ENCODE results near the gene TPI1.
A peak's percentile ranks its signal among the peaks of the same experiment; 100 is the strongest.
"Not testable (repeated sequence)": the region's sequence is repeated elsewhere in the genome, so short reads cannot be mapped to it uniquely, and the experiment has no call there.

The TPI1 gene

DNA sequence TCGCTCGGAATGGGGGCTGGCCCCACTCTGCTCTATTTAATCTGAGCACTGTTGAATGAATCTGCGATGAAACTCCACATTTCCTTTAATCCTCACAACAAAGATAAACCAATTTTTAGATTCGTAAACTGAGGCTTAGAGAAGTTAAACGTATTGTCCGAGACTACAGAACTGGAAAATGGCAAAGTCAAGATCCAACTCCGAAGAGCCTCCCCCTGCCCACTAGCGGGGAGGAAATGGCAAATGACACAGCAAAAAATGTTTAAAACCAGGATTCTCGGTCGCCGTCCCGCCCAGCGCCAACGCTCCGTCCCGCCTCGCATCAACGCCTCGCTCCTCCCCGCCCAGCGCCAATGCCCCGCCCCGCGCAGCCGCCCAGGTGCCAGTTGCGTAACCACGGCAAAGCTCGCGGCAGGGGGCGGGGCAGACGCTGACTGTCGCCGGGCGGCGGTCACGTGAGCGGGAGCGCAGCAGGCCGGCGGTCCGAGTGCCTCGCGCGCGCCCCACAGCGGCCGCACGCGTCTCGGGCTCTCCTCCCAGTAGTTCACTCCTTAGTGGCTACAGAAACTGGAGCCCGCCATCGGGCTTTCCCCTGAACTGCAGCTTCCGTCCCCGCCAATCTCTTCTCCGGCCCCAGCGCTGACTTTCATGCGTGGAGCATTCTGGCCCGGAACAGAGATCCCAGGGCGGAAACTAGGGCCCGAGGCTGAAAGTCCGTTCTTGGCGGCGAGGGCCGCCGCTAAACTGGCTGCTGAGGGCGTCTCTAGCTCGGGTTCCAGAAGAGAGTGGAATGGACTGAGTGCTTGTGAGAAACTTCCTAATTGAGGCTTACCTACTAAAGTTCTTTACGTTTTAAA is 23.7 kb downstream of the TPI1 start:
- FAIRE-seq (peak; percentile 11), DNase-seq (ENCODE audit: low spot score) (peak; percentile 91)

DNA sequence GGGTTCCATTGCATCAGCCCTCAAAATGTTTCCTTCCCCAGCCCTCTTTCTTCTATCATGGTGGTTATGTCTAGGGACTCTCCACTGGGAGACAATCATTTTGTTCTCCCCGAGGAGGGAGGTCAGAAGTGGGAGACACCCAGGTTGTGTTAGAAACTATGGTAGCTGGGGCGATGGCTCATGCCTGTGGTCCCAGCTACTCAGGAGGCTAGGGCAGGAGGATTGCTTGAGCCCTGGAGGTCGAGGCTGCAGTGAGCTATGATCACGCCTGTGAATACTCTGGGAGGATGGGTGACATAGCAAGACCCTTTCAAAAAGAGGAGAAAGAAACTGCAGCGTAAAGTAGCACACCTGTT is 24.3 kb downstream of the TPI1 start:
- DNase-seq (ENCODE audit: low spot score) (no peak), FAIRE-seq (no peak)

DNA sequence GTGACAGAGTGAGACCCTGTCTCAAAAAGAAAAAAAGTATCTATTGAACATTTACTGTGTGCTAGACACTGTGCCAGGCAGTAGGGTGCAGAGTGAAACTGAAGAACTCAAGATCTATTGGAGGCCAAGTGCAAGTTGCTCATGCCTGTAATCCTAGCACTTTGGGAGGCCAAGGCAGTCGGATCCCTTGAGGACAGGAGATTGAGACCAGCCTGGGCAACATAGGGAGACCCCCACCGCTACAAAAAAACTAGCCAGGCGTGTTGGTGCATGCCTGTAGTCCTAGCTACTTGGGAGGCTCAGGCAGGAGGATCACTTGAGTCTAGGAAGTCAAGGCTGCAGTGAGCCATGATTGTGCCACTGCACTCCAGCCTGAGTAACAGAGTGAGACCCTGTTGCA is 25.4 kb downstream of the TPI1 start:
- not testable (repeated sequence) for FAIRE-seq; DNase-seq (ENCODE audit: low spot score)

DNA sequence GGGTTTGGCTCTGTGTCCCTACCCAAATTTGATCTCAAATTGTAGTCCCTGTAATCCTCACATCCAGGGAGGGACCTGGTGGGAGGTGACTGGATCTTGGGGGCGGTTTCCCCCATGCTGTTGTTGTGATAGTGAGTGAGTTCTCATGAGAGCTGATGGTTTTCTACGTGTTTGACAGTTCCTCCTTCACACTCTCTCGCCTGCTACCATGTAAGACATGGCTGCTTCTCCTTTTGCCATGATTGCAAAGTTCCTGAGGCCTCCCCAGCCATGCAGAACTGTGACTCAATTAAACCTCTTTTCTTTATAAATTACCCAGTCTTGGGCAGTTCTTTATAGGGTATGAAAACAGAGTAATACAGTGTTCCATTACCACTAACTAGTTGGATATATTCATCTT is 27.0 kb downstream of the TPI1 start:
- FAIRE-seq = no peak

DNA sequence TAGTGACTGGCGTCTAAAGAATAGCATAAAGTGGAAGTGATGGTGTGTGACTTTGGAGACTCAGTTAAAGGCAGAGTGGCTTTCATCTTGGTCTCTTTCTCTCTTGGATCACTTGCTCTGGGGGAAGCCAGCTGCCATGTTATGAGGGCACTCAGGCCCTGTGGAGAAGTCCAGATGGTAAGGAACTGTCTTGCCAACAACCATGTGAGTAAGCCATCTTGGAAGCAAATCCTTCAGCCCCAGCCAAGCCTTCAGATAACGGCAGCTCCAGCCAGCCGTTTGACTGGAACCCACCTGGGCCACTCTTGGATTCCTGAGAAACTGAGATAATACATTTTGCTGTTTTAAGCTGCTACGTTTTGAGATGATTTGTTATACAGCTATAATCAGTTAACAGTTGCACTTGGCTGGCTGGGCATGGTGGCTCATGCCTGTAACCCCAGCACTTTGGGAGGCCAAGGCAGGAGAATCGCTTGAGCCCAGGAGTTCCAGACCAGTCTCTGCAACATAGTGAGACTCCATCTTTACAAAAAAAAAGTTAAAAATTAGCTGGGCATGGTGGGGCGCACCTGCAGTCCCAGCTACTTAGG is 29.6 kb downstream of the TPI1 start:
- DNase-seq (ENCODE audit: low spot score) = no peak
- no peak for FAIRE-seq

More for the DNA sequence above, 27.0 kb downstream of the TPI1 start:
- DNase-seq (ENCODE audit: low spot score) = no peak

DNA sequence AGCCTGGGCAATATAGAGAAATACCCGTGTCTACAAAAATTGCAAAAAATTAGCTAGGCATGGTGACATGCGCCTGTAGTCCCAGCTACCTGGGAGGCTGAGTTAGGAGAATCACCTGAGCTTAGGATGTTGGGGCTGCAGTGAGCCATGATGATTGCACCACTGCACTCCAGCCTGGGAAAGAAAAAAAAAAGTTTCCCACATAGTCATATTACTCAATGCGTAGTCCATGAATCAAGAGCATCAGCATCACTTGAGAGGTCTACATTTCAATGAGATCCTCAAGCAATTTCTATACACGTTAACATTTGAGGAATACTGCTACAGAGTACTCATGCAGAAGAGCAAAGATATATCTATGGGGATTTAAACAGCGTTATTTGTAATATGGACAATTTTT is 32.1 kb downstream of the TPI1 start:
- DNase-seq (ENCODE audit: low spot score) (no peak), FAIRE-seq (no peak)

DNA sequence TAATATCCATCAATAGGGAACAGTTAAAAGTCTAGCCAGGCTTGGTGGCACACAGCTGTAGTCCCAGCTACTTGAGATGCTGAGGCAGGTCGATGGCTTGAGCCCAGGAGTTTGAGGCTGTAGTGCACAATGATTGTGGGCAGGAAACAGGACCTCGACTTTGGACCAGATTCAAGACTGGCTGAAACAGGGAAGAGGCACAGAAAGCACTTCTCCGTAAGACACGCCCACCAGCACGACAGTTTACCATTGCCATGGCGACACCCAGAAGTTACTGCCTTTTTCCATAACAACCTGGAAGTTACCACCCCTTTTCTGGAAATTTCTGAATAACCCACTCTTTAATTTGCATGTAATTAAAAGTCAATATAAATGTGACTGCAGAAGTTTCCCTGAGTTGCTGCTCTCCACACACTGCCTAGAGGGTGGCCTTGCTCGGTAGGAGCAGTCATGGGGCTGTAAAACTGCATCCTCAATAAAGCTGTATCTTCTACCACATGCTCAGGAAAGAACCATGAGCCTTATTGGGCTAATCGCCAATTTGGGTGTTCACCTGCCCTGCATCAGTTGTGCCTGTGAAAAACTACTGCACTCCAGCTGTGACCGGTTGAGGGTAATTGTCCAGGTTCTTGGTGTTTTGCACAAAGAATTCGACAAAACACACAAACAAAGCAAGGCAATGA is 32.6 kb downstream of the TPI1 start:
- DNase-seq (ENCODE audit: low spot score) = no peak
- FAIRE-seq = no peak

DNA sequence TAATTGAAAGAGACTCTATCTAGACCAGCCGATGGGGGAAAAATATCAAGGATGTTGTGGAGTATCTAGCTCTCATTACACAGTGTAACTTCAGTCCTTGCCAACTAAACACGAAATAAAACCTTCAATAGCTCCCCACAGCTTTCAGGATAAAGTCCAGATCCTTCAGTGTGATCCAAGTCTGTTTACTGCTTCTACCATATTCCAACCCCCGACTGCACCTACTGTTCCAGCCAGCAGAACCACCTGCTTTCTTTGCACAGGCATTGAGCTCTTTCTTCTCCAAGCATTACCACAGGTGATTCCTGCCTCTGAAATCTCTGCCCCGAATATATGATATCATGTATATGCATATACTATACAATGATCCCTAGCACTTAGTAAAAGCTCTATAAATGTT is 35.1 kb downstream of the TPI1 start:
- DNase-seq (ENCODE audit: low spot score) (no peak), FAIRE-seq (no peak)

DNA sequence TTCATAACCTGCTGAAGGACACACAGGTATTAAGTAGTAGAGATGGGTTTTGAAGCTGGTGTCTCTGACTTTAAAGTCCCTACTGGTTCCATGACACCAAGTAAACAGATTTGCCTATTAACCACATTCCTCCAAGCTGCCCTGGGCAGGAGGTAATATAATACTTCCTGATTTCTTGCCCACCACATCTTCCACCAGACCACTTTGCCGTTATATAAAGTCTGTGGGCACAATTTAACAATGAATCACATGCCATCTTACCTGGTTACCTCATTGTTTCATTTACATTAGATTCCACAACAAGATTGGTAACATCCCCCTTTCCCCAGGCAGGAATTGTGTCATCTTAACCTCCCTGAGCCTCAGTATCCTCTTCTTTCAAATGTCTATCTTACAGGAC is 36.4 kb downstream of the TPI1 start:
- FAIRE-seq (no peak), DNase-seq (ENCODE audit: low spot score) (peak; percentile 49)

DNA sequence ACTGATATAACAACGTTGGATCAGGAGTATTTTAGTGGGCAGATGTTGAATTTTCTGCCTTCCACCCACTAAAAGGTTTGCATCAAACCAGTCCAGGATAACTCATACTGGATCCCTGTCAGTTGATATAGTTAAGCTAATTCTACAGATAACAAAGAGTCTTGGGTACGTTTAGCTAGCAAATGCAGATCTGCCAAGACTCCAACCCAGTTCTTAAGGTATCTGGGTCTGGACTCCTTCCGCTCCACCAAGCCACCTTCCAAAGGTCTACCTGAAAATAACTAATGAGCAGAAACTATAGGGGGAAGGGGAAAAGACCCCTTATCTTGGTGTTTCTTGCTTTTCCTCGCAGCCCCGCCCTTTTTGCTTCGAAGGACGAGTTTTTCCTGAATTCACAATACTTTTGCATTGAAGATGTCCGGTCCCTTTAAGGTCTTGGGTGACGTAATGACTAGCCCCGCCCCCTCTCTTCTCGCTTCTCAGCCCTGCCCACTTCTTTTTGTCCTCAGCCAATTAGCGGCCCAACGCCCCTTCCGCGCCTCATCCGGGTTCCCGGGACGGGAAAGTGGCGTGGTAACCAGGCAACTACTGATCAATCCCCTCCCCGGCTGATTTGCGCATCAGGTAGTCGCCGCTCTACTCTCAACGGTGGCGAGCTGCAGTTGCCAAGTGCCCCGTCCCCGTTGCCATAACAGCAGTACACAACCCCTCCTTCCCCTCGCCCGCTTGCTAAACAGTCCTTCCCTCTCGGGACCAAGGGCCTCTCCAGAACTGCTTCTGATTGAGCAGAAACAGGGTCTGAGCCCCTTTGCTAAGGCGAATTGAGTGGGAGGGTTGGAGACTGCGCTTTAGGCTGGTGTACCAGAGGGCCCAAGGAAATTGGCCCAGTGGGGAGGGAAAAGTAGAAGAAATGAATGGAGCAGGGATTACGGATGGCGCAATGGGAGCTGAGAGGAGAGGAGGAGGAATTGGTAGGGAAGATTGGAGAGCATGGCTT is 37.2 kb downstream of the TPI1 start, which contains the start of gene LRRC23:
TSS of gene LRRC23 (plus strand) at position 543 of the 997 bp plus-strand sequence. CDS start 812 bp downstream, outside the sequence.
- FAIRE-seq (peak; percentile 84), DNase-seq (ENCODE audit: low spot score) (peak; percentile 79)

DNA sequence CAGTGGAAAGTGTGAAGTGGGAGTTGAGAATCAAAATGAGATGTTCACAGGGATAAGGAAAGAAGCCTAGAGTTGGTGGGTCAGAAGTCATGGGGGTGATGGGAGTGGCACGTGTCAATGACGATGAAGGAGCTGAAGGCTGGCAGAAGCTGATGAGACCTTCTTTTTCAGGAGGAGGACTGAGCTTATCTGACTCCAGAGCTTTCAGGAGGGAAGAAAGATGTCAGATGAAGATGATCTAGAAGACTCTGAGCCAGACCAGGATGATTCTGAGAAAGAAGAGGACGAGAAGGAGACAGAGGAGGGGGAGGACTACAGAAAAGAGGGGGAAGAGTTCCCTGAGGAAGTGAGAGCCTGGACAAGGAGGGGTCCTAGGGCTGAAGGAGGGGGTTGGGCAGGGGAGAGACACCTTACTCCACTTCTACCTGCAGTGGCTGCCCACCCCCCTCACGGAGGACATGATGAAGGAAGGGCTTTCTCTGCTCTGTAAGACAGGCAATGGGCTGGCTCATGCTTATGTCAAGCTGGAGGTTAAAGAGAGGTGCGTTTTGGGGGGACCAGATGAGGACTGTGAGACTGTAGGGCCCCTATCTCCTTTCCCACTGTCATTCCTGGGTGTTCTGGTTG is 38.2 kb downstream of the TPI1 start:
- no peak for FAIRE-seq
- DNase-seq (ENCODE audit: low spot score) = no peak

DNA sequence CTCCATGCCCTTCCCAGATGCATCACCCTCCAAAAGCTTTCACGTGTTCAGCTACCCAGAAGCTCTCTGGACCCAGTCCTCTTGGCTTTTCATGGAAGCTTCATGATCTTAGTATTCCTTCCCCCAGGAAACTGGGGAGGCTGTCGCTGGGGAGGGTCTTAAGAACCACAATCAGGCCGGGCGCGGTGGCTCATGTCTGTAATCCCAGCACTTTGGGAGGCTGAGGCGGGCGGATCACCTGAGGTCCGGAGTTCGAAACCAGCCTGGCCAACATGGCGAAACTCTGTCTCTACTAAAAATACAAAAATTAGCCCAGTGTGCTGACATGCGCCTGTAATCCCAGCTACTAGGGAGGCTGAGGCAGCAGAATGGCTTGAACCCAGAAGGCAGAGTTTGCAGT is 40.8 kb downstream of the TPI1 start:
- FAIRE-seq; DNase-seq (ENCODE audit: low spot score): not testable (repeated sequence)

DNA sequence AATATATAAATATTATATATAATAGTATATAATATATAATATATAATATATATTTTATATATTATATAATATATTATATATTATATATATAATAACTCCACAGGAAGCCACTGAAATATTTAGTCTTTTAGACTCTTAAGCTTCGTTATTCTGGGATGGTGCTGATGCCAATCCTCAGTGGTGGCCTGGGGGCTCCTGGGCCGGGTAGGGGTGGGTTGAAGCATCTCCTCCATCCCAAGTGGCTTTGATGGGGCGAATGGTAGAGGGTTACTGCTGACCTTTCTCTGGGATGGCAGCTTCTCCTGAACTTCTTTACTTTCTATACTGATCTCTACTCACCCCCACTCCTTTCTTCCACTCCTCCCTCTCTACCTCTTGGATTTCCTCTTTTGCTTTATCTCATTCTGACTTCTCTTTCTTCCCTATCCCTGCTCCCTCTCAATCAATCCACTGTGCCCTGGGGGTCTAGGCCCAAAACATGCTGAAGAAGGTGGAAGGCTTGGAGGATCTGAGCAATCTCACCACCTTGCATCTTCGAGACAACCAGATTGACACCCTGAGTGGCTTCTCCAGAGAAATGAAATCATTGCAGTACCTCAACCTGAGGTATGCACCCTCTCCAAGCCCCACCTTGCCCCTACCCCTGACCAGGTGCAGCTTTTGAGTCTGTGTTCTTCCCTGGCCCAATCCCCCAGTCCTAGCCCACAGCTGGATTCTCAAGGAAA is 42.3 kb downstream of the TPI1 start:
- FAIRE-seq (no peak), DNase-seq (ENCODE audit: low spot score) (no peak)

DNA sequence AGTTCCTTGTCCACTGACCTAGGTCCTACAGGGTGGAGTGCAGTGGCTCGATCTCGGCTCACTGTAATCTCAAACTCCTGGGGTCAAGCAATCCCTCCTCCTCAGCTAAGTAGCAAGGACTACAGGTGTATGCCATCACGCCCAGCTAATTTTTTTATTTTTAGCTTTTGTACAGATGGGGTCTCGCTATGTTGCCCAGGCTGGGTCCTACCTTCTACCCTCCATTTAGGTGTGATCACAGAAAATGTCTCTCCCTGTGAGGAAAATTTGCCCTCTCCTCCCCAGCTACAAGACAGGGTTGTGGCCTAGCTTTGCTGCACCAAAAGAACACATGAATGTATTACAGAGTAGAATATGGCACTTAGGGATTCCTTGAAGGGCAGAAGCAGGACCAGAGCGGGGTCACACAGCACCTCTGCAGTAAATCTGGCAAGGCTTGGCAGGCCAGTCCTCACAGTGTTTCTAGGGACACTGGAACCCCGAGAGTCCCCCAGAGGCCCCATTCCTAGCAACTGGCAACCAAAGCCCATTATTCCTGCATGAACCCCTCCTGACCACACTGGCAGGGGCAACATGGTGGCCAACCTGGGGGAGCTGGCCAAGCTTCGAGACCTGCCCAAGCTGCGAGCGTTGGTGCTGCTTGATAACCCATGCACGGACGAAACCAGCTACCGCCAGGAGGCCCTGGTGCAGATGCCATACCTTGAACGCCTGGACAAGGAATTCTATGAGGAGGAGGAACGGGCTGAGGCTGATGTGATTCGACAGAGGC is 45.0 kb downstream of the TPI1 start:
- DNase-seq (ENCODE audit: low spot score) (no peak), FAIRE-seq (no peak)

DNA sequence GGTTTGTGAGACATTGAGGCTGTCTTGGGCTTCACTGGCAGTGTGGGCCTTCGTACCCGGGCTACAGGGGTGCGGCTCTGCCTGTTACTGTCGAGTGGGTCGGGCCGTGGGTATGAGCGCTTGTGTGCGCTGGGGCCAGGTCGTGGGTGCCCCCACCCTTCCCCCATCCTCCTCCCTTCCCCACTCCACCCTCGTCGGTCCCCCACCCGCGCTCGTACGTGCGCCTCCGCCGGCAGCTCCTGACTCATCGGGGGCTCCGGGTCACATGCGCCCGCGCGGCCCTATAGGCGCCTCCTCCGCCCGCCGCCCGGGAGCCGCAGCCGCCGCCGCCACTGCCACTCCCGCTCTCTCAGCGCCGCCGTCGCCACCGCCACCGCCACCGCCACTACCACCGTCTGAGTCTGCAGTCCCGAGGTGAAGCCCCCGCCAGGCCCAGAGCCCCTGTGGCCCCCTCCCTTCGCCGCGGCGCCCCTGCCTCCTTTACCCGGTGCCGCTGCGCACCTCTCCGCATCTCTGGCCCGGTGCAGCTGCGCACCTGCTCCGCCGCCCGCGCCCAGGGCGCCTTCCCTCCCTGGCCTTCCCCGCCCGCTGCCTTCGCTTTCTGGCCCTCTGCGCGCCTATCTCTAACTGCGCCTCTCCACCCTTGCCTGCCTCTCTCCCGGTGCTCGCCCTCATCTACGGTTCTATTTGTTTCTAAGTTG is 47.1 kb downstream of the TPI1 start, which contains the start of gene ENO2:
TSS of gene ENO2 (plus strand) at position 335 of the 701 bp plus-strand sequence. CDS start 1,253 bp downstream, outside the sequence.
- no peak for FAIRE-seq
- DNase-seq (ENCODE audit: low spot score) = peak; percentile 16

DNA sequence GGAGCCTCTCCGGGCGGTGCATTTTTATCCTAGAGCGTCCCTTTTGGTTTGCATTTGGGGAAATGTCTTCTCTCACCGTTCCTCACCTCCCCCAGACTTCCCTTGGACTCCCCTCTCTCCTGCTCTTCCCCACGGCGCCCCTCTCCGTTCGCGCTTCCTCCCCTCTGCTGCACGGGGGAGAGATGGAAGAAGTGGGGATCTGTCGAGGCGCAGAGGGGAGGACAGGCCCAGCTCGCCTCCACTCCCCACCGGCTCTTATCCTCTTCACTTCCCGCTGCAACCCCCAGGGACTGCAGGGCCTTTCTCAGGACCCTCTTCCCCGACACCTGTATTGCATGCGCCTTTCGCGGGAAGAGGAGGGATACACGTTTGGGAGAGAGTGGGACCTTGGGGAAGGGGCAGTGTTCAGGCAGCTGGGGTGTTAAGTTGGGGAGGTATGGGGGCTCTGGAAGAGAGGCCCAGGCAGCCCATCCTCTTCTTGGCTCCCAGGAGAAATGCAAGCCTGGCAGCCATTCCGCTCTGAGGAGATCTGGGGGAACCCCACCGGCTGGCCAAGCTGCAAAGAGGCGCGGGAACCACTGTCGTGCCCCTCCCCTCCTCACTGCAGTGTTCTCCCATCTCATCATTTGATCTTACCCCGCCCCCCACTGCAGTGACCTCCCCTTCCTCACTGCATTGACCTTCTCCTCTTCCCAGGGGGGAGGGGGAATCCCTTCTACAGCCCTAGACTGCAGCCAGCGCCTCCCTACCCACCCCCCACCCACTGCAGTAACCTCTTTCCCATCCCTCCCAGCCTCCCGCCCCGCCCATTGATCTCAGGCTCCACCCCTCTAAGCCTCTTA is 47.8 kb downstream of the TPI1 start:
- FAIRE-seq (no peak), DNase-seq (ENCODE audit: low spot score) (no peak)

DNA sequence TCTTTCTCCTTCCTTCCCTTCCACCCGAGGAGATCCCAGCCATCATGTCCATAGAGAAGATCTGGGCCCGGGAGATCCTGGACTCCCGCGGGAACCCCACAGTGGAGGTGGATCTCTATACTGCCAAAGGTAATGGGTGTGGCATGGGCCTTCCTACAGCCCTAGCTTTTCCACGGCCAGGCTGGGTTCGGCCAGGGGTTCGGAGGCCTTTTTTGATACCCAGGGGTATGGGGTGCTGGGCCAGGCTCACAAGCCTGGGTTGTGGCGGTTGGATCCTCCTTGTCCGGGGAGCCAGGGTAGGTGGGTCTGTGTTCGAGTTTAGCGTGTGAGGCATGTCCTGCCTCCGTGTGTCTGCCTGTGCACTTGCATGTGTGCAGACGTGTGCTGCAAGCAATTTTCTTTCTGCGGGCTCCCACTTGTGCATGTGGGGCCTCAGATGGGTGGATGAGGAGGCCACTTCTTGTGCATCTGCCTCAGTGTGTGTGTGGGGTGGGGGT is 48.5 kb downstream of the TPI1 start:
- FAIRE-seq (no peak), DNase-seq (ENCODE audit: low spot score) (no peak)
